Osteocyte (in vitro differentiated cells): Measurements from ENCODE around the gene IRAK3. TPM values are rescaled to one million over a fixed set of nuclear protein-coding genes. Genes with fewer than 3 reads are reported as not detected.

Source experiments
- DNase-seq: peaks from one replicate; pipeline ENCODE4 v3.0.0; 2021; ENCODE audit warnings: mixed read lengths; ENCODE audit not compliant: unreplicated experiment; ENCODE audit errors: extremely low spot score
- H3K27ac Mint-ChIP-seq: one replicate; pipeline ENCODE4 v1.8.0; 2021; ENCODE audit warnings: mild to moderate bottlenecking, mixed read lengths; ENCODE audit not compliant: unreplicated experiment
- H3K27me3 Mint-ChIP-seq: one replicate; pipeline ENCODE4 v1.8.0; 2021; ENCODE audit warnings: mixed read lengths; ENCODE audit not compliant: unreplicated experiment
- H3K36me3 Mint-ChIP-seq: one replicate; pipeline ENCODE4 v1.8.0; 2021; ENCODE audit warnings: mixed read lengths; ENCODE audit not compliant: unreplicated experiment
- H3K4me1 Mint-ChIP-seq: one replicate; pipeline ENCODE4 v1.8.0; 2021; ENCODE audit warnings: mixed read lengths; ENCODE audit not compliant: unreplicated experiment
- H3K4me3 Mint-ChIP-seq: one replicate; pipeline ENCODE4 v1.8.0; 2021; ENCODE audit warnings: mild to moderate bottlenecking, moderate library complexity, mixed read lengths; ENCODE audit not compliant: unreplicated experiment
- H3K9me3 Mint-ChIP-seq: one replicate; pipeline ENCODE4 v1.8.0; 2021; ENCODE audit warnings: mixed read lengths; ENCODE audit not compliant: unreplicated experiment
- CTCF ChIP-seq: fragments of 200-600 bp; sonication (generic); IDR thresholded peaks from 2 replicates; pipeline ENCODE4 v1.5.0; 2021; ENCODE audit warnings: antibody characterized with exemption, mild to moderate bottlenecking, moderate library complexity
- long read RNA-seq: library from polyadenylated mRNA; unstranded; transcript quantifications from one replicate; pipeline ENCODE4 v2.0.0, GENCODE V29; 2021
- total RNA-seq: library from RNA; stranded (reverse); gene quantifications from 2 replicates; pipeline ENCODE4 v1.2.1, GENCODE V29; 2021

Gene IRAK3, protein sequence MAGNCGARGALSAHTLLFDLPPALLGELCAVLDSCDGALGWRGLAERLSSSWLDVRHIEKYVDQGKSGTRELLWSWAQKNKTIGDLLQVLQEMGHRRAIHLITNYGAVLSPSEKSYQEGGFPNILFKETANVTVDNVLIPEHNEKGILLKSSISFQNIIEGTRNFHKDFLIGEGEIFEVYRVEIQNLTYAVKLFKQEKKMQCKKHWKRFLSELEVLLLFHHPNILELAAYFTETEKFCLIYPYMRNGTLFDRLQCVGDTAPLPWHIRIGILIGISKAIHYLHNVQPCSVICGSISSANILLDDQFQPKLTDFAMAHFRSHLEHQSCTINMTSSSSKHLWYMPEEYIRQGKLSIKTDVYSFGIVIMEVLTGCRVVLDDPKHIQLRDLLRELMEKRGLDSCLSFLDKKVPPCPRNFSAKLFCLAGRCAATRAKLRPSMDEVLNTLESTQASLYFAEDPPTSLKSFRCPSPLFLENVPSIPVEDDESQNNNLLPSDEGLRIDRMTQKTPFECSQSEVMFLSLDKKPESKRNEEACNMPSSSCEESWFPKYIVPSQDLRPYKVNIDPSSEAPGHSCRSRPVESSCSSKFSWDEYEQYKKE
- 0.21 and 0.32 TPM in 2 replicates for total RNA-seq
- long read RNA-seq, full-length matches to known transcripts: 2 of 2 reads
- long read RNA-seq, partial matches to known transcripts: 0 of 2 reads
- long read RNA-seq, other reads (novel, unspliced or antisense): 0 of 2 reads

DNA sequence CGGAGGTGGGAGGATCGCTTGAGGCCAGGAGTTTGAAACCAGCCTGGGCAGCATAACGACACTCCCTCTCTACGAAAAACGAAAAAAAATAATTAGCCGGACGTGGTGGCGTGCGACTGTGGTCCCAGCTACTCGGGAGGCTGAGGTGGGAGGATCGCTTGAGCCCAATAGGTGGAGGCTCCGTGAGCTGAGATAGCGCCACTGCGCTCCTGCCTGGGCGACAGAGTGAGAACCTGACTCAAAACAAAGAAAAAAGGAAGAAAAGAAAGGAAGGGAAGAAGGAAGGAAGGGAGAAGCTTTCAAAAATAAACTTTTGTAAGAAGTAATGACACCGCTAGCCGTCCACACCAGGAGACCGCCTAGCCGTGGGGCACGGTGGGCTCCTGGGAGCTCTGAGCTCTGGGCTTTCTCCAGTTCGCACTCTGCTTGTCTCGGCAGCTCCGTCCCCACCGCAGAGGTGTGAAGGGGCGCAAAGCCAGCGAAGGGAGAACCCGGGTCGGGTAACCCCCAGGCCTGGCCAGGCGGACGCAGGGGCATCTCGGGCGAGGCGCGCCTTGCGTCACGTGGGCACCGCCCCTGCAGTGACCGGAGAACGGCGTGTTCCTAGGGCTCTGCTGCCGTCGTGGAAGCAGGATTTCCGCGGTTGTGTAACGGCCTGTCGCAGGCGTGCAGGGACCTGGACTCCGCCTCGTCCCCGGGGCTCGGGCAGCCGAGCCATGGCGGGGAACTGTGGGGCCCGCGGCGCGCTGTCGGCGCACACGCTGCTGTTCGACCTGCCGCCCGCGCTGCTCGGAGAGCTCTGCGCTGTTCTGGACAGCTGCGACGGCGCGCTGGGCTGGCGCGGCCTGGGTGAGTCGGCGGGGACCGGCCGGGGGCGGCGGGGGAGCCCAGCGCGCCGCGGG is at the start of gene IRAK3:
Gene IRAK3, plus strand, starts transcription at position 631 of the 902 bp plus-strand sequence. Its CDS starts 86 bp downstream, at position 717.
- H3K4me1 Mint-ChIP-seq: no peaks in the 10 kb centered on the region
- no peak for TF ChIP-seq CTCF
- H3K9me3 Mint-ChIP-seq: peaks cover 7% of the 10 kb centered on the region
- no peak within 1 kb of the TSS for H3K27ac Mint-ChIP-seq
- no peaks in the 10 kb centered on the region for H3K36me3 Mint-ChIP-seq
- peak; percentile 83 for DNase-seq
- peak within 1 kb of the TSS; percentile 52 for H3K4me3 Mint-ChIP-seq
- H3K27me3 Mint-ChIP-seq: peaks cover 18% of the 10 kb centered on the region

DNA sequence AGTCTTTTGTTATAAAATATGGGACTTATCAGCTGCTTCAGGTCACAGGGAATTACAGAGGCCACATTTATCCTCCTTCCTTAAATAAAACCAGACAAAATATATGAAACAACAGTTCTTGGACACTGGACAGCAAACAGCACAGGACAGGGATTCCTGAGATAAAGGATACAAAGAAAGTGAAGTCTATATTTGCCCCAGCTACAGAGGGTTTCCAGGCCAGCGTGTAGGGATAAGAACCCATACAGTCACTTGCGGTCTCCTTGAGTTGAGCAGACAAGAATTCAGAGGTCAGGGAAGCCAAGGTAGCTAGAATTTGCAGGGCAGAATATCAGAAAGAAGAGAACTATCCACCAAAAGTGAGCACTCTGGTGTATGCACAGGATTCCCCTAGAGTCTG is 49.7 kb upstream of the IRAK3 start:
- Mint-ChIP-seq H3K4me1 (no peaks in the 10 kb centered on the region), H3K36me3 (peaks cover 37% of the 10 kb centered on the region), H3K9me3 (peaks cover 30% of the 10 kb centered on the region), H3K27me3 (no peaks in the 10 kb centered on the region), H3K4me3 (no peak overlapping the region), H3K27ac (no peak overlapping the region)
- TF ChIP-seq CTCF: no peak
- no peak for DNase-seq

GRCh38 chr12:66140731-66141130 is 48.3 kb upstream of the IRAK3 start:
- TF ChIP-seq CTCF: no peak
- H3K27me3 Mint-ChIP-seq: no peaks in the 10 kb centered on the region
- H3K4me3 Mint-ChIP-seq: no peak overlapping the region
- H3K27ac Mint-ChIP-seq: no peak overlapping the region
- peaks cover 4% of the 10 kb centered on the region for H3K4me1 Mint-ChIP-seq
- peaks cover 30% of the 10 kb centered on the region for H3K9me3 Mint-ChIP-seq
- DNase-seq: no peak
- H3K36me3 Mint-ChIP-seq: peaks cover 42% of the 10 kb centered on the region

- TF ChIP-seq CTCF: no peak
- peaks cover 39% of the 10 kb centered on the region for H3K36me3 Mint-ChIP-seq
- peaks cover 28% of the 10 kb centered on the region for H3K9me3 Mint-ChIP-seq
- H3K4me3 Mint-ChIP-seq: no peak overlapping the region
- H3K27me3 Mint-ChIP-seq: no peaks in the 10 kb centered on the region
- peaks cover 4% of the 10 kb centered on the region for H3K4me1 Mint-ChIP-seq
- no peak for DNase-seq
- H3K27ac Mint-ChIP-seq: no peak overlapping the region
Observed at GRCh38 chr12:66141299-66141698, 47.7 kb upstream of the IRAK3 start.
